ENCODE results near the gene IDH3B.

IDH3B gene

DNA sequence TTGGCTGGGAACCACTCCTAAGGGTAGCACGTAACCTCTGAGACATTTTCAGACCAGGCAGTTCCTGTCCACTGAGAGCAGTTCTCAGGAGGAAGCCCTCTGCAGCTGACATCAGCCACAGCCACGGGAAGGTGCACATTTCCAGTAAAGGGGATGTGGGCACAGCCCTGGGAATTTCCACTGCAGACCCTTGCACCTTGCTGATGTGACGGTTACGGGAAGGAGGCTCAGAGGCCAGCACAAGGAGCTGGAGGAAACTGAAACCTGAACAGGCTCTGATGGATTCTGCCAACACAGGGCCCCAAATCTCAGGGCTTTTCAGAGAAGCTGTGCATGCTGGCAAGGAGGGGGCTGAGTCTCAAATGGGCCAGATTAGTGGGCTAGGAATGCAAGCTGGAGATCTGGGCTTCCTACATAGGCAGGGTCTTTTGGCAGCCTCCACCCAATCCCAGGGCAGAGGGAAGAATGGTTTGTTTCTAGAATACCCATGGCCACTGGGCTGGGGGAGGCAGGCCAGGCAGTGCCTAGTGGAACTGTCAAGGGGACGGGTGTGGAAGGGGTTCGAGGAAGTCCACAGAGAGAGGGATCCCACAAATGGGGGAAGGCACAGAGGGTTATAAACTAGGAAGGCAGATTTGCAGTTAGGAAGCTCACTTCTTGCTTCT, 42.8 kb upstream of the IDH3B start:
- no peaks in the 10 kb centered on the region for H3F3A ChIP-seq (ENCODE audit: low read depth)
- no peaks in the 10 kb centered on the region for H3K36me3 ChIP-seq (ENCODE audit: insufficient read depth, low read length)
- H3K4me1 ChIP-seq (ENCODE audit: insufficient read depth, low read length, poor library complexity, severe bottlenecking): peaks cover 6% of the 10 kb centered on the region
- H3K79me2 ChIP-seq (ENCODE audit: insufficient read depth, low read length): no peaks in the 10 kb centered on the region
- no peak overlapping the region for H3K9ac ChIP-seq (ENCODE audit: low read depth, low read length, poor library complexity, severe bottlenecking)
- no peaks in the 10 kb centered on the region for H3K9me3 ChIP-seq (ENCODE audit: insufficient read depth, low read depth, low read length)
- H4K20me1 ChIP-seq (ENCODE audit: insufficient read depth, low read length, poor library complexity, severe bottlenecking): no peaks in the 10 kb centered on the region
- TF ChIP-seq EZH2phosphoT487 (IDR thresholded peaks at IDR 0.05; ENCODE audit: borderline replicate concordance): no peak
- TF ChIP-seq, protein P1, sequence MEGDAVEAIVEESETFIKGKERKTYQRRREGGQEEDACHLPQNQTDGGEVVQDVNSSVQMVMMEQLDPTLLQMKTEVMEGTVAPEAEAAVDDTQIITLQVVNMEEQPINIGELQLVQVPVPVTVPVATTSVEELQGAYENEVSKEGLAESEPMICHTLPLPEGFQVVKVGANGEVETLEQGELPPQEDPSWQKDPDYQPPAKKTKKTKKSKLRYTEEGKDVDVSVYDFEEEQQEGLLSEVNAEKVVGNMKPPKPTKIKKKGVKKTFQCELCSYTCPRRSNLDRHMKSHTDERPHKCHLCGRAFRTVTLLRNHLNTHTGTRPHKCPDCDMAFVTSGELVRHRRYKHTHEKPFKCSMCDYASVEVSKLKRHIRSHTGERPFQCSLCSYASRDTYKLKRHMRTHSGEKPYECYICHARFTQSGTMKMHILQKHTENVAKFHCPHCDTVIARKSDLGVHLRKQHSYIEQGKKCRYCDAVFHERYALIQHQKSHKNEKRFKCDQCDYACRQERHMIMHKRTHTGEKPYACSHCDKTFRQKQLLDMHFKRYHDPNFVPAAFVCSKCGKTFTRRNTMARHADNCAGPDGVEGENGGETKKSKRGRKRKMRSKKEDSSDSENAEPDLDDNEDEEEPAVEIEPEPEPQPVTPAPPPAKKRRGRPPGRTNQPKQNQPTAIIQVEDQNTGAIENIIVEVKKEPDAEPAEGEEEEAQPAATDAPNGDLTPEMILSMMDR (conservative IDR thresholded peaks at IDR 0.05; ENCODE audit: low read length): no peak
- H3K4me2 ChIP-seq (ENCODE audit: low read depth, low read length, poor library complexity, severe bottlenecking): no peak overlapping the region
- H3K9me2 ChIP-seq (replicated peaks; ENCODE audit: low read depth, low read length): no peaks in the 10 kb centered on the region
- H3K27me3 ChIP-seq (ENCODE audit: insufficient read depth, low read length, poor library complexity, severe bottlenecking): no peaks in the 10 kb centered on the region
- no peak overlapping the region for H3K4me3 ChIP-seq (ENCODE audit: low read length, poor library complexity, severe bottlenecking)
- no peak overlapping the region for H2AFZ ChIP-seq (ENCODE audit: low read length)

DNA sequence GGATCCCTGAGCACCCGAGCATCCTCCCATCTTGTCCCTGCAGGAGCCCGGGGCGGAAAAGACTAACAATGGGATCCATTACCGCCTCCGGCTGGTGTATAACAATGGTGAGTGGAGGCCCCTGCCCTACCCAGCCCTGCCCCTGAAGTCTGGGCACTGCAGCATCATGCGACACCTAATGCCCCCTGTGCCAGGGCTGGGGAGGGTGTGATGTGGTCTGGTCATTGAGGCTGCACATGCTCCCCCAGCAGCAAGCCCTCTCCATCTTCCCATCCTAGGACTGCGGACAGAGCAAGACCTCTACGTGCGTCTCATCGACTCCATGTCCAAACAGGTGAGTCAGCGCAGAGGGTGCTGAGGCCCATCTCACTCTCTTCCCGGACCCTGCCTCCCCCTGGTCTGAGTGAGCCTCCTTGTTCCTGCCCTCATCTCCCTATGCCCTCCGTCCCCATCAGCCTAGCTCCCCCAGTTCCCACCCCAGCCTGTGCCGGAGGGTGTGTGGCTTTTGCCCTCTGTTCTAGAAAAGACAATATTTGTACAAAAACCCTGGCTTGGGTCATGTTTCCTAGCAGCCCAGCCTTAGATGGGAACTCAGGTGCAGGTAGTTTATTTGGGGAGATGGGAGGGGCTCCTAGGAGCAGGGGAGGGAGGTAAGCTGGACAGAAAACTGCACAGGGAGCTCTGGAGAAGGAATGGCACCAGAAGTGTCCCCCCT, 42.1 kb upstream of the IDH3B start:
- Histone ChIP-seq H4K20me1 (ENCODE audit: insufficient read depth, low read length, poor library complexity, severe bottlenecking) (no peaks in the 10 kb centered on the region), H3K4me1 (ENCODE audit: insufficient read depth, low read length, poor library complexity, severe bottlenecking) (peaks cover 6% of the 10 kb centered on the region), H3K4me2 (ENCODE audit: low read depth, low read length, poor library complexity, severe bottlenecking) (no peak overlapping the region), H2AFZ (ENCODE audit: low read length) (no peak overlapping the region), H3F3A (ENCODE audit: low read depth) (no peaks in the 10 kb centered on the region), H3K36me3 (ENCODE audit: insufficient read depth, low read length) (no peaks in the 10 kb centered on the region), H3K9me3 (ENCODE audit: insufficient read depth, low read depth, low read length) (no peaks in the 10 kb centered on the region), H3K4me3 (ENCODE audit: low read length, poor library complexity, severe bottlenecking) (no peak overlapping the region), H3K27me3 (ENCODE audit: insufficient read depth, low read length, poor library complexity, severe bottlenecking) (no peaks in the 10 kb centered on the region), H3K79me2 (ENCODE audit: insufficient read depth, low read length) (no peaks in the 10 kb centered on the region), H3K9ac (ENCODE audit: low read depth, low read length, poor library complexity, severe bottlenecking) (no peak overlapping the region), H3K9me2 (replicated peaks; ENCODE audit: low read depth, low read length) (no peaks in the 10 kb centered on the region)
- TF ChIP-seq, protein P1 (conservative IDR thresholded peaks at IDR 0.05; ENCODE audit: low read length): no peak
- TF ChIP-seq EZH2phosphoT487 (IDR thresholded peaks at IDR 0.05; ENCODE audit: borderline replicate concordance): no peak

DNA sequence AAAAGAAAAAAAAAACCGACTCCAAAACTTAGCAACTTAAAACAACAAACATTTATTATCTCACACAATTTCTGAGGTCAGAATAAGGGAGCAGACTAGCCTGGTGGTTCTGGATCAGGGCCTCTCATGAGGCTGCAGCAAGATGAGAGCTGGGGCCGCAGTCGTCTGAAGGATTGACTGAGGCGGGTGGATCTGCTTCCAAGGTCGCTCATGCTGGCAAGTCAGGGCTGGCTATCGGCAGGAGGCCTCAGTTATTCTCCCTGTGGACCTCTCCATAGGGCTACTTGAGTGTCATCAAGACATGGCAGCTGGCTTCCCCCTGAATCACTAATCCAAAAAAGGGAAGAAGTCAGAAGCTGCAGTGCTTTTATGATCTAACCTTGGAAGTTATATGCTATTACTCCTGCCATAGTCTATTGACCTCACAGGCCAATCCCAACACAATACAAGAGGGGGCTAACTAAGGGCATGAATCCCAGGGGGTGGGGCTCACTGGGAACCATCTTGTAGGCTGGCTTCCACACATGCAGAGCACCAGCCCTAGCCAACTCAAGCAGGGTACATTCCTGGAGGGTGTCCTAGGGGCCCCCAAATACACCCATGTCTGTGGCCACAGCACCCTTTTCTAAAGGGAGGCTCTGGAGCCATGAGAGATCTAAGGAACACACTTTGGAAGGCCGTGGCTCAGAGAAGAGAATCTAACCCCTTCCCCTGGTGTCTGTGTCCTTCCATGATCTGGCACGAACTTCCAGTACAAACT, 39.9 kb upstream of the IDH3B start:
- no peaks in the 10 kb centered on the region for H3K27me3 ChIP-seq (ENCODE audit: insufficient read depth, low read length, poor library complexity, severe bottlenecking)
- TF ChIP-seq, protein P1 (conservative IDR thresholded peaks at IDR 0.05; ENCODE audit: low read length): no peak
- TF ChIP-seq EZH2phosphoT487 (IDR thresholded peaks at IDR 0.05; ENCODE audit: borderline replicate concordance): no peak
- H4K20me1 ChIP-seq (ENCODE audit: insufficient read depth, low read length, poor library complexity, severe bottlenecking): no peaks in the 10 kb centered on the region
- no peaks in the 10 kb centered on the region for H3K9me3 ChIP-seq (ENCODE audit: insufficient read depth, low read depth, low read length)
- peaks cover 6% of the 10 kb centered on the region for H3K4me1 ChIP-seq (ENCODE audit: insufficient read depth, low read length, poor library complexity, severe bottlenecking)
- no peaks in the 10 kb centered on the region for H3K9me2 ChIP-seq (replicated peaks; ENCODE audit: low read depth, low read length)
- no peaks in the 10 kb centered on the region for H3K36me3 ChIP-seq (ENCODE audit: insufficient read depth, low read length)
- H3K9ac ChIP-seq (ENCODE audit: low read depth, low read length, poor library complexity, severe bottlenecking): no peak overlapping the region
- H3K4me3 ChIP-seq (ENCODE audit: low read length, poor library complexity, severe bottlenecking): no peak overlapping the region
- no peak overlapping the region for H2AFZ ChIP-seq (ENCODE audit: low read length)
- H3K79me2 ChIP-seq (ENCODE audit: insufficient read depth, low read length): no peaks in the 10 kb centered on the region
- no peaks in the 10 kb centered on the region for H3F3A ChIP-seq (ENCODE audit: low read depth)
- no peak overlapping the region for H3K4me2 ChIP-seq (ENCODE audit: low read depth, low read length, poor library complexity, severe bottlenecking)

Measured in Loucy (cell line).